Measurements from ENCODE around the gene TBC1D22A.

Gene TBC1D22A

GRCh38 chr22:46914916-46915894 is 152.8 kb downstream of the TBC1D22A start:
- ATAC-seq = no peak
- TF ChIP-seq TOX (CRISPR knock-in tag; IDR thresholded peaks at IDR 0.05; ENCODE audit: borderline replicate concordance) (no peak), CSRNP3 (CRISPR knock-in tag; IDR thresholded peaks at IDR 0.05) (no peak), ZFP30 (CRISPR knock-in tag; IDR thresholded peaks at IDR 0.05) (no peak), ESRRG (CRISPR knock-in tag; IDR thresholded peaks at IDR 0.05) (no peak), GLIS3 (CRISPR knock-in tag; IDR thresholded peaks at IDR 0.05) (no peak), SNAI2 (CRISPR knock-in tag; IDR thresholded peaks at IDR 0.05) (no peak), TCF4 (CRISPR knock-in tag; IDR thresholded peaks at IDR 0.05; ENCODE audit: borderline replicate concordance) (no peak), CSDC2 (CRISPR knock-in tag; IDR thresholded peaks at IDR 0.05) (no peak)

- no peak for TF ChIP-seq TCF4 (CRISPR knock-in tag; IDR thresholded peaks at IDR 0.05; ENCODE audit: borderline replicate concordance)
- TF ChIP-seq PATZ1 (CRISPR knock-in tag; IDR thresholded peaks at IDR 0.05; ENCODE audit: borderline replicate concordance) = no peak
- TF ChIP-seq BACH2 (CRISPR knock-in tag; IDR thresholded peaks at IDR 0.05; ENCODE audit: borderline replicate concordance) = no peak
- no peak for TF ChIP-seq ISL1 (CRISPR knock-in tag; IDR thresholded peaks at IDR 0.05)
- TF ChIP-seq RARB (CRISPR knock-in tag; IDR thresholded peaks at IDR 0.05) = no peak
- no peak for ATAC-seq
These were observed 153.7 kb downstream of the TBC1D22A start for GRCh38 chr22:46915950-46916730.

GRCh38 chr22:46916886-46917770 is 154.7 kb downstream of the TBC1D22A start:
- no peak for TF ChIP-seq ZFP3 (CRISPR knock-in tag; IDR thresholded peaks at IDR 0.05)
- no peak for TF ChIP-seq OSR1 (CRISPR knock-in tag; IDR thresholded peaks at IDR 0.05)
- TF ChIP-seq ESRRG (CRISPR knock-in tag; IDR thresholded peaks at IDR 0.05) = no peak
- TF ChIP-seq ARNTL (CRISPR knock-in tag; IDR thresholded peaks at IDR 0.05; ENCODE audit: borderline replicate concordance, low read depth) = no peak

GRCh38 chr22:46917771-46918101 is 155.3 kb downstream of the TBC1D22A start:
- no peak for ATAC-seq
- no peak for TF ChIP-seq CSDC2 (CRISPR knock-in tag; IDR thresholded peaks at IDR 0.05)
- no peak for TF ChIP-seq TSHZ2 (CRISPR knock-in tag; IDR thresholded peaks at IDR 0.05)
- TF ChIP-seq CREB5 (CRISPR knock-in tag; IDR thresholded peaks at IDR 0.05; ENCODE audit: low read depth) = no peak
- no peak for TF ChIP-seq TCF4 (CRISPR knock-in tag; IDR thresholded peaks at IDR 0.05; ENCODE audit: borderline replicate concordance)
- no peak for TF ChIP-seq ISL1 (CRISPR knock-in tag; IDR thresholded peaks at IDR 0.05)
- no peak for TF ChIP-seq ZNF565 (CRISPR knock-in tag; conservative IDR thresholded peaks at IDR 0.05; ENCODE audit: low read depth)
- TF ChIP-seq ZFP30 (CRISPR knock-in tag; IDR thresholded peaks at IDR 0.05) = no peak
- no peak for TF ChIP-seq RARB (CRISPR knock-in tag; IDR thresholded peaks at IDR 0.05)
- no peak for TF ChIP-seq TOX (CRISPR knock-in tag; IDR thresholded peaks at IDR 0.05; ENCODE audit: borderline replicate concordance)
- TF ChIP-seq OSR1 (CRISPR knock-in tag; IDR thresholded peaks at IDR 0.05) = no peak
- TF ChIP-seq ZC3H10 (CRISPR knock-in tag; IDR thresholded peaks at IDR 0.05) = no peak
- no peak for TF ChIP-seq ZNF8 (CRISPR knock-in tag; IDR thresholded peaks at IDR 0.05)
- no peak for TF ChIP-seq POU6F1 (CRISPR knock-in tag; IDR thresholded peaks at IDR 0.05; ENCODE audit: borderline replicate concordance, low read depth)
- no peak for TF ChIP-seq GLIS3 (CRISPR knock-in tag; IDR thresholded peaks at IDR 0.05)
- no peak for TF ChIP-seq ZFP3 (CRISPR knock-in tag; IDR thresholded peaks at IDR 0.05)
- no peak for TF ChIP-seq SNAI2 (CRISPR knock-in tag; IDR thresholded peaks at IDR 0.05)
- TF ChIP-seq ESRRG (CRISPR knock-in tag; IDR thresholded peaks at IDR 0.05) = no peak

More at GRCh38 chr22:46916886-46917770, 154.7 kb downstream of the TBC1D22A start:
- ATAC-seq = no peak
